Ovary (tissue), 9 donors: ENCODE results near the gene APOC4. TPM values are rescaled to one million over a fixed set of nuclear protein-coding genes. Genes with fewer than 3 reads are reported as not detected.

Source experiments
- DNase-seq, 5 donors: peaks; one replicate each; pipeline ENCODE4 v3.0.0-alpha.2; 2019 to 2020
- H3K27ac ChIP-seq, 2 donors: fragments of 200-600 bp; one replicate each; pipeline versions ENCODE4 v1.5.1 to v1.8.0; 2019 to 2022
- H3K27me3 ChIP-seq: fragments of 200-600 bp; one replicate; pipeline ENCODE4 v1.8.0; 2022
- H3K36me3 ChIP-seq: fragments of 200-600 bp; sonication (generic); one replicate; pipeline ENCODE4 v1.5.1; 2019
- H3K4me1 ChIP-seq: one replicate; pipeline ENCODE4 v1.8.1; 2013; ENCODE audit warnings: mild to moderate bottlenecking, moderate library complexity; ENCODE audit not compliant: insufficient read depth
- H3K4me3 ChIP-seq: fragments of 200-600 bp; sonication (generic); one replicate; pipeline ENCODE4 v1.5.1; 2017
- H3K9me3 ChIP-seq, 2 donors: fragments of 200-600 bp in 1 of 2; sonication (generic) in 1 of 2; one replicate each; pipeline versions ENCODE4 v1.5.1 to v1.8.1; 2013 to 2019; ENCODE audit warnings: mild to moderate bottlenecking in 1 of 2, moderate library complexity in 1 of 2
- CTCF ChIP-seq, 3 donors: fragments of 450-650 bp in 2 of 3; fragments of 200-600 bp in 1 of 3; IDR thresholded peaks; one replicate each; pipeline versions ENCODE4 v1.5.1 to v1.8.0; 2016 to 2022; ENCODE audit warnings: antibody characterized with exemption in 3 of 3, mild to moderate bottlenecking in 1 of 3
- EP300 ChIP-seq: sonication (generic); formaldehyde crosslinking; IDR thresholded peaks from one replicate; pipeline ENCODE4 v1.6.1; 2017; ENCODE audit warnings: antibody characterized with exemption
- POLR2A ChIP-seq: fragments of 450-650 bp; IDR thresholded peaks from one replicate; pipeline ENCODE4 v1.6.1; 2017; ENCODE audit warnings: antibody characterized with exemption, mild to moderate bottlenecking, moderate library complexity
- WGBS, 3 donors: extraction: QIAGEN DNeasy Blood & Tissue Kit in 1 of 3; methylation state at CpG; one replicate each; pipeline versions ENCODE4 v1.1.5 to v1.1.7; 2013 to 2017; 5-methylcytosine and 5-hydroxymethylcytosine counted together
- intact Hi-C, 4 donors: fragments of 100-400 bp; cut with DNase I; formaldehyde crosslinking; loops; one replicate each; pipeline versions ENCODE4 v1.11.0 to v1.15.1; 2022 to 2023
- polyA plus RNA-seq, 2 donors: library from polyadenylated mRNA; stranded (reverse); fragments of 200-250 nt in 1 of 2; fragments of 350-450 nt in 1 of 2; fragmentation: Illumina TruSeq in 1 of 2; extraction: RNeasy Lipid Tissue Mini Kit (QIAGEN cat#74804) in 1 of 2; gene quantifications; one replicate each; pipeline ENCODE4 v1.2.3, GENCODE V29; 2013 to 2014
- total RNA-seq, 7 donors: library from RNA; depleted of rRNA in 2 of 7; stranded (reverse); fragments of >200 nt in 2 of 7; fragmentation: NEBNext Ultra II Directional in 3 of 7; extraction: Animal tissue kit (Norgen Biotek cat#: 25700) in 3 of 7; gene quantifications; one replicate each; pipeline versions ENCODE4 v1.1.0 to v1.2.4, GENCODE V29; 2016 to 2023
- donor health status: DM: no; HTN: no; CAD: no; lungs with moderate emphysema.
- donor health status: DM: no; HTN: no; CAD: no.
- donor health status: Bipolar disorder and iron deficiency.
- donor health status: DM: yes; HTN: yes; CAD: no.
- donor health status: DM: no; HTN: no; CAD: no.
- donor health status: DM: yes; HTN: yes; CAD: no.

APOC4 gene
- total and polyA plus RNA-seq, 9 donors: 0.57 TPM; not detected in 8

- no peak overlapping the region for H3K27ac ChIP-seq
- H3K36me3 ChIP-seq: no peaks in the 10 kb centered on the region
- H3K4me3 ChIP-seq: no peak overlapping the region
- DNase-seq: no peak
- intact Hi-C loops: no loop called here
- no peaks in the 10 kb centered on the region for H3K9me3 ChIP-seq
- WGBS, 3 donors: 66 to 73% (median 69%) methylated on average over 9 of the region's 9 CpGs
- H3K27me3 ChIP-seq: no peaks in the 10 kb centered on the region
- TF ChIP-seq CTCF (IDR thresholded peaks at IDR 0.05) (no peak), EP300 (no peak), POLR2A (no peak)
- peaks cover 8% of the 10 kb centered on the region for H3K4me1 ChIP-seq
Observed at GRCh38 chr19:44894946-44895345, 47.1 kb upstream of the APOC4 start.

- WGBS, 3 donors: 82 to 84% (median 84%) methylated on average over 6 to 8 of the region's 8 CpGs
- no peaks in the 10 kb centered on the region for H3K9me3 ChIP-seq
- intact Hi-C loops: no loop called here
- TF ChIP-seq POLR2A (no peak), EP300 (no peak), CTCF (IDR thresholded peaks at IDR 0.05) (no peak)
- H3K4me1 ChIP-seq: no peaks in the 10 kb centered on the region
- H3K27me3 ChIP-seq: no peaks in the 10 kb centered on the region
- no peak for DNase-seq
- no peak overlapping the region for H3K4me3 ChIP-seq
- H3K27ac ChIP-seq: no peak overlapping the region
- no peaks in the 10 kb centered on the region for H3K36me3 ChIP-seq
Observed at GRCh38 chr19:44897835-44898234, 44.2 kb upstream of the APOC4 start.

- no peaks in the 10 kb centered on the region for H3K27me3 ChIP-seq
- TF ChIP-seq POLR2A (no peak), CTCF (IDR thresholded peaks at IDR 0.05) (no peak), EP300 (no peak)
- no peaks in the 10 kb centered on the region for H3K36me3 ChIP-seq
- H3K9me3 ChIP-seq: no peaks in the 10 kb centered on the region
- no peak overlapping the region for H3K27ac ChIP-seq
- H3K4me1 ChIP-seq: peaks cover 5% of the 10 kb centered on the region
- 86 to 93% (median 90%) methylated on average over 19 of the region's 19 CpGs for WGBS, 3 donors
- no peak overlapping the region for H3K4me3 ChIP-seq
- DNase-seq: peak in 1 of 5 donors; percentile 17
- intact Hi-C loops: loop anchor here in 3 of 4 donors (5.0 to 10.0 kb wide), 3 partner anchors 52 to 162 kb away; no protein-coding TSS in a partner anchor
Observed at GRCh38 chr19:44900328-44901244, 41.5 kb upstream of the APOC4 start.

GRCh38 chr19:44903216-44903601 is 38.8 kb upstream of the APOC4 start:
- H3K4me3 ChIP-seq: no peak overlapping the region
- H3K9me3 ChIP-seq: no peaks in the 10 kb centered on the region
- intact Hi-C loops: loop anchor here in 3 of 4 donors (5.0 to 10.0 kb wide), 3 partner anchors 49 to 159 kb away; no protein-coding TSS in a partner anchor
- no peaks in the 10 kb centered on the region for H3K27me3 ChIP-seq
- no peak overlapping the region for H3K27ac ChIP-seq
- H3K4me1 ChIP-seq: peaks cover 7% of the 10 kb centered on the region
- DNase-seq: peak in 2 of 5 donors; percentile 54 to 57
- WGBS, 3 donors: 65 to 76% (median 71%) methylated on average over 14 to 15 of the region's 15 CpGs
- no peaks in the 10 kb centered on the region for H3K36me3 ChIP-seq
- TF ChIP-seq POLR2A: no peak
